GM19023 (cell line): ENCODE measurements around the gene NUDT7.

Experiments
- ATAC-seq: cut with Tn5 transposase; IDR thresholded peaks from one replicate; pipeline ENCODE4 v1.9.1; 2021; ENCODE audit warnings: mild to moderate bottlenecking, moderate library complexity; ENCODE audit not compliant: unreplicated experiment

The NUDT7 gene

DNA sequence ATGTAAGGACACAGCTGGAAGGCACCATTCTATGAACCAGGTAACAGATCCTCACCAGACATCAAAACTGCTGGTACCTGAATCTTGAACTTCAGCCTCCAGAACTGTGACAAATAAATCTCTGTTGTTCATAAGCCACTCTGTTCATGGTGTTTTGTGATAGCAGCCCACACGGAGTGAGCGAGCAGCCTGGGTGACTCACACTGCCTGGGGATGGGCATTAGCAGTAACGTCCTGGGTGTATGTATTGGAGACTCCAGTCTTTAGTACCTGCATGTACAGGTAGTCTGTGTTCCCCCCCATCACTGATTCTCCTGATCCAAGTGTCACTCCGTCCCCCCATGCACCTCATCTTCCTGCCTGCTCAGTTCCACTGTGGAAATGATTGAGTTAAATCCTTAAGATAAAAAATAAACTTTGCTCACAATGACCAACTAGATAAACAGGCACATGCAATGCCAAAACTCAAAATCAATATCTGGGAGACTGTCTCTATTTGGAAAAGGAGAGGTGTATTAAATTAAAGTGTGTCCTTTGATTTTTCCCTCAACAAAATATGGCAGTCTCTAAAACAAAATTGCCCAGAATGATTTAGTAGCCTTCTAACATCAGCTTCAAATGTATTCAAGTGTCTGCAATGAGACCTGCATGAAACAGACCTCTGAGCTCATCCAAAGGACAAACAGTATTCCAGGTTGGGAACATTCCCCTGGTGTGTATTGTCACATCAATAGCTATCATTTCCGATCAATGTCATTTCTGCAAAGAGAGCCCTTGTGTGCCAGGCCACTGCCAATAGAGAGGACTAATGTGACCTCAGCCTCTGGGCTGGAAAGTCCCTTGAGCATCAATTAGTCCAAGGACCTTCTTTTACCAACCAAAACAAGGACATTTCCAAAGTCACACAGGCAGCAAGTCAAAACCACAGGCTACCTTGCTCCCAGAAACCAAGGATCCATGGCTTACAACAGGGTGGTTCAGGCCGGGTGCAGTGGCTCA is 53.9 kb downstream of the NUDT7 start:
- no peak for ATAC-seq

DNA sequence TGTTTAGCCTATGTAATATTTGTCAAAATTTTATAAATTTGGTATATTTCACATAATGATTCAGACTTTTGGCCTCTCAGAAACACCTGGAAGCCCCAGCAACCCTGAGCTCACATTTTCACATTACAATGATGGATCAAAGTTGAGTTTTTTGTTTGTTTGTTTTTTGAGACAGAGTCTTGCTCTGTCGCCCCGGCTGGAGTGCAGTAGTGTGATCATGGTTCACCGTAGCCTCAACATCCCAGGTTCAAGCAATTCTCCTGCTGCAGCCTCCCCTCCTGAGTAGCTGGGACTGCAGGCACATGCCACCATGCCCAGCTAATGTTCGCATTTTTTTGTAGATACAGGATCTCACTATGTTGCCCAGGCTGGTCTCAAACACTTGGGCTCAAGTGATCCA is 55.4 kb downstream of the NUDT7 start:
- no peak for ATAC-seq

DNA sequence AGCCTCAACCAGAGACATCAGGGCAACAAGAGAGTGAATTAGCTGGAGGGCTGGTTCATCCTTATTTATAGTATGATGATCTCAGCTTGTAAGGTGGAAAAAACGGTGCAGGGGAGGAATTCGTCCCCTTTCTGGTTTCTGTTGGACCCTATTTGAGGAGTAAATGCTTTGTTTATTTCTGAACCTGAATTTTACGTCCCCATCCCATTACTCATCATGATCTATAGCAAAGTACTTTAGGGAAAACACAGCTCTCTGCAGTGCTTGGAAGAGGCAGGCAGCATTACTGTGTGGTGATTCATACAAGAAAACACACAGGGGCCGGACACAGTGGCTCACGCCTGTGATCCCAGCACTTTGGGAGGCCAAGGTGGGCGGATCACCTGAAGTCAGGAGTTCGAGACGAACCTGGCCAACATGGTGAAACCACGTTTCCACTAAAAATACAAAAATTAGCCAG is 58.1 kb downstream of the NUDT7 start:
- no peak for ATAC-seq

DNA sequence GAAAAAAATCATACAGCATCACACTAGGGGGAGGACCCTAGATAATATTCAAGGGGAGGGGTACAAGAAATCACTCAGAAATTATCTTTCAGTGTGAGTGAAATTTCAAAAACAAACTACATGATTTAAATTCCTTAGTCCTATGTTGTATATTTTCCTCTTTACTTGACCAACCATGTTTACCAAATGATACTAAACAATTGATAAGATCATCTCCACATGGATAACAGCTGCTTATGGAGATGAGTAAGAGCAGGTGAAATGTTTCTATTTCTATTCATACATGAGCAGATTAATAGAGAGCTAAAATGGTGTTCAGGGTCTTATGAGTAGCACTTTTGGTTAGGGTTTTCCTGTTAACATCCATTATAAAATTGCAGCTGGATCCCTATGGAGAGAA is 58.8 kb downstream of the NUDT7 start:
- ATAC-seq = no peak

DNA sequence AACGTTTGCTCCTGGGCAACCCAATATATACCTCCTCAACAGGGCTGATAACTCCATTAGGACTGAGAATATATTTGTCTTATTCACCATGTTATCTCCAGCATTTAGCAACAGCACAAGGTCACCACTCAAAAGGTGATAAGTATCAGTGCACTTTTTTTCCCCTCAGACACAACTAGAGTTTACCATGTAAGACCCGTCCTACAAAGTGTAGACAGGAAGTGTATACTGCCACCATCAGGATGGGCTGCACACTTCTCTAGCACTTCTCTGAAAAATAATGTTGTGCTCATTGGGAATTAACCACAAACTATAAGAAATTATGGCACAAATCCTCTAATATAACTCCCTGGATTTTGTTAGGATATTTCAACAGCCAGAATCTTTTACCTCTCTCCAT is 60.4 kb downstream of the NUDT7 start:
- no peak for ATAC-seq

DNA sequence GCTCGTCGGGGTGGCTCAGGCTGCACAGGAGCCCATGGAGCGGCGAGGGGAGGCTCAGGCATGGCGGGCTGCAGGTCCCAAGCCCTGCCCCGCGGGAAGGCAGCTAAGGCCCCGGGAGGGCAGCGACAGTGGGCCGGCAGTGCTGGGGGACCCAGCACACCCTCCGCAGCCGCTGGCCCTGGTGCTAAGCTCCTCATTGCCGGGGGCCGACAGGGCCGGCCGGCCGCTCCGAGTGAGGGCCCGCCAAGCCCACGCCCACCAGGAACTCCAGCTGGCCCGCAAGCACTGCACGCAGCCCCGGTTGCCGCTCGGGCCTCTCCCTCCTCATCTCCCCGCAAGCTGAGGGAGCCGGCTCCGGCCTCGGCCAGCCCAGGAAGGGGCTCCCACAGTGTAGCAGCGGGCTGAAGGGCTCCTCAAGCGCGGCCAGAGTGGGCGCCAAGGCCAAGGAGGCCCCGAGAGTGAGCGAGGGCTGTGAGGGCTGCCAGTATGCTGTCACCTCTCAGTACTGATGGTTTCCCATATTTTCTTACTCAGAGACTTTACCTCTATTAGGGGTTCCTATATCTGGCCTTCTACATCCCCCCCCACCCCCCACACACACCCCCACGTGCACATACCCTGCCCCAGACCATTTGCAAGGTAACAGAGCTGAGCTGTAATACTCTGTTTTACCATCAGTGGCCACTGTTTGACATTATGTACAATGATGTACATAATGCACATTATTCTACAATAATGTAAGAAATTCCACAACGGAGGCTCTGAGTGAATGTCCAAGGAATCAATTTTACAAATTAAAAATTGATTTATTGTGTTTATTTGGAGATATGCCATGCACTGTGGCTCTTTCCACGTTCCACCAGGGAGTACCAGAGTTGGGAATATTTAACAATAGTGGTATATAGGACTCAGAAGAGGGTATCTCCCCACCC is 62.4 kb downstream of the NUDT7 start:
- ATAC-seq = no peak

DNA sequence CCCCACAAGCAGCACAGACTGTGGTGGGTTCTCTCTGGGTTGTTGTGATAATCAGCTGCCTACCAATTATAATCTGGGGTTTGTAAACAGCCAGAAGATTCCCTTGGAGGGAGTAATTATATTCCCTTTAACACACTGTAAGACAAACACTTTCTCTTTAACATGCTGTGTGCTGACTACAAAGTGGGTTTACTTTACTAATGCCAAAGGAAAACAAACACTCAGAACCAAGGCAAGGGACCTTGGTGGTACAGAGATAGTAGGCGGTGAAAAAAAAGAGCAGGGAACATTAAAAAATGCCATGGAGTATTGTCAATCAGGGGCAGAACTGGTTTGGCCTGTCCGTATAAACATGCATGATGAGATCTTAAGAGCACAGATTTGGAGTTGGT is 63.1 kb downstream of the NUDT7 start:
- no peak for ATAC-seq

DNA sequence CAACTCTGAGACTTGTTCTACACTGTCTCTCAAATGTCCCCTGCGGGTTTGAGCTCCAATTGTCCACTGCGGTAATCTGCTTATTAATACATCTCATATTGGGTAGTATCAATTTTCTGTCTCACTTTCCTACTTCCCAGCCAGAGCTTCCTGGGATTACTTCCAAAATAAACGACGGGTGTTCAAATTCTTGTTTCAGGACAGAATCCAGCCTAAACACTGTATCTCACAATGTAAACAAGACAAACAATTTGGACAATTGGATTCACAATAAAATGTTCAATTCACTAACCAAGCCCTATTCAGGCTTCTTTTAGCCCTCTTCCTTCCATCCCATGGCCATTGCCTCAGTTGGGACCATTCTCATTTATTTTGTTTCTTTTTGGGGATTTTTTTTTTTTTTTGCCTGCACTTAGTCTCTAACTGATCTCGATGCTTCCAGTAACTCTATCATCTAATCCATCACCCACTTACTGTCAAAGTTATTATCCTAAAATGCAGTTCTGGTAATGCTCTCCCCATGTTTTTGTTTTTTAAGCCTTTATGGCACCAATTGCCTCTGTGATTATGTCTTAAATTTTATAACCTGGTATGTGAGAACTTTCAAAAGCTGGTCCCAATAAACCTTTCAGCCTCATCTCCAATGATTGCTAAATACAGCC is 64.0 kb downstream of the NUDT7 start:
- no peak for ATAC-seq

DNA sequence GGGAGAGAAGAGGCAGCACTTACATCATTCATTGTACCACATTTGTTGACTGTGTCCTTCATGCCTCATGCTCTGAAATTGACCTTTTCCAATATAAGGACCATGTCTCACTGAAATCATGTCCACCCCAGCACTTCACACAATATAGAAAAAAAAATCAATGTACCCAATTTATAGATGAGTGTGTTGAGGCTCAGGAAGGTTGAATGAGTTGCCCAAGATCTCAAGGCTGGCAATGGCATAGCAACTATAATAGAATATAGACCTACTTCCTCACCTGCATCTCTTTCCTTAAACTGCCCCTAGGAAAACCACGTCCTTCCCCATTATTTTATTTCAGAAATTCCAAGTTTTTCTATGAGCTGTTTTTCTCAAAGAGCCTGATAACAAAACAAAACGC is 65.1 kb downstream of the NUDT7 start:
- ATAC-seq = no peak

DNA sequence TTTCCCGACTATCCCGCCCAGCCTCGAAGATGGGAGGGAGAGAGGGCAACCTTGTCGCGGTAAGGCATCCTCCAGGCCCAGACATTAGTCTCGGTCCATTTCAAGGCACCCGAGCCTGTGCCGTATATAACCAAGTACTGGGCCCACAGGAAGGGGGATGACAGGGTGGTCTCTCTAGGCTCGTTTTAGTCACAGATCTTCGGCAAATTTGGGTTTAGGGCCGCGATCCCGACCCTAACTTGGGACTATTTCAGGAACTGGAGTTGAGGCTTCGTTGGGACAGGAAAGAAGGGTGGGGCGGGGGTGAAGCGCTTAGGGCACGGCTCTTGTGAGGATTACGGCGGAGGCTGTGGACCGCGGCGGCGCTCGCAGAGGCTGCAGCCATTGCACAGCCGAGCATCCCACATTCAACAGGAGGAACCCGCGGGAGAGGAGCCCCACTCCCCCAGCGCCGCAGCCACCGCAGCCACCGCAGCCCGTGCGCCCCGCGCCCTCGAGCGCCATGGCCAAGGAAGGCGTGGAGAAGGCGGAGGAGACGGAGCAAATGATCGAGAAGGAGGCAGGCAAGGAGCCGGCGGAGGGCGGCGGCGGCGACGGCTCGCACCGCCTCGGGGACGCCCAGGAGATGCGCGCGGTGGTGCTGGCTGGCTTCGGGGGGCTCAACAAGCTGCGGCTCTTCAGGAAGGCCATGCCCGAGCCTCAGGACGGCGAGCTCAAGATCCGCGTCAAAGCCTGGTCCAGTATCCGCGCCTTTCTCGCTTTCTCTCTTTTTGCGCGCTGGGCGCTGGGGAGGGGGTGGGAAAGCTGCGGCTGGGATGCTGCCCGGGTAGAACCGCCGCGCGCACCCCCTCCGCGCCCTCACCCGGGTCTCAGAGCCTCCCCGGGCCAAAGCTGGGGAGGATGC is 66.1 kb downstream of the NUDT7 start, which contains the start of gene VAT1L:
Gene VAT1L (plus strand): TSS at position 384 of the 904 bp plus-strand sequence. CDS start 119 bp downstream, at position 503.
- peak; percentile 67 for ATAC-seq

DNA sequence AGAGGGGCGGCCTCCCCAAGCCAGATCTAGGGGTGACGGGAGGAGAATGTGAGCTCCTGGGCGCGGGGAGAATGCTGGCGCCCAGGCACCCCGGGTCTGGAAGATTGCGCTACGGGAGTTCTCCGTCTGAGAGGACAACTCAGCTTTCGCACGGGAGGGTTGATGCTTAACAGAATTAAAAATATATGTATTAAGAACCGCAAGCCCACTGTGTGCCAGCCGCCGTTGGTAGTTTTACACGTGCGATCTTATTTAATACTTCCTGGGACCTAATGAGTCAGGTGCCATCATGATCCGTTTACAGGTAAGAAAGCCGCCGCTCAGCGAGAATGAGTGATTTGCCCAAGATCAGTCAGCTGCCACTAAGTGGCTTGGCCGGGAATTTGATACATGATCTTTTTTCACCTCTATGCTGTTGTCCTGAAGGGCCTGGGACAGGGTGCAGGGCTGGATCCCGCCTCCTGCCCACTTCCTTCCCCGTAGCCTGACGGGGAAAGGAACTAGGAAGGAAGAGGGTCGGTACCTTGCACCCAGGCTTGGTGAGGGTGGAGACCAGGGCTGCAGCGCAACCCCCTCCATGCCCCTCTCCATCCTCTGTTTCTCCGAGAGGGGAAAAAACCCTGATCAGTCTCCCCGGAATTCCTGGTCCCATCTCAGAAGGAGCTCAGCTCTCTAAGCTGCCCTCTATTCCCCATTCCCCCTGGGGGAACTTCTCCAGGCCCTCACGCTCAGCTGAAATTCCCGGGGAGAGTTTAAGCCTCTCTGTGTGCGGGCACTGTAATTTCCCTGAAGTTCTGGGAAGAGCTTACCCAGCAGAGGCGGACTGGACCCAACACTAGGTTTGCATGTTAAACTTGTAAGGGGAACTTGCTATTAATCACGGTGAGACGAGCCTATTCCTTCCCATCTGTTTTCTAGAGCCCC is 67.0 kb downstream of the NUDT7 start:
- ATAC-seq = no peak

DNA sequence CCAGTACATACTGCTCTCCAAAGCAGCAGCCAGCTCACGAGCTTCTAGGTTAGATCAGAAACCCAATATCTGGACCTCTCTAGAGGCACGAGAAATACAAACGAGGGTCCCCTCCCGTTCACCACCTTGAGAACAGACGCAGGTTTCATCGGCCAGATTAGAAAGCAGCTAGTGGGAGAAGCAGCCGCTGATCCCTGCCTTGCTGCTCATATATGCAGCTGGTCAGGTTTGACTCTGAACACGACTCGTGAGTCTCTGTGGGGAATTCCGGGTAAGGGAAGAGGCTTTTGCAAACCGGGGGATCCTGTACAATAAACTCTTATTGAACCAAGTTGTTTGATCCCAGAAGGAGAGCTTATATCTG is 67.7 kb downstream of the NUDT7 start:
- ATAC-seq = no peak

DNA sequence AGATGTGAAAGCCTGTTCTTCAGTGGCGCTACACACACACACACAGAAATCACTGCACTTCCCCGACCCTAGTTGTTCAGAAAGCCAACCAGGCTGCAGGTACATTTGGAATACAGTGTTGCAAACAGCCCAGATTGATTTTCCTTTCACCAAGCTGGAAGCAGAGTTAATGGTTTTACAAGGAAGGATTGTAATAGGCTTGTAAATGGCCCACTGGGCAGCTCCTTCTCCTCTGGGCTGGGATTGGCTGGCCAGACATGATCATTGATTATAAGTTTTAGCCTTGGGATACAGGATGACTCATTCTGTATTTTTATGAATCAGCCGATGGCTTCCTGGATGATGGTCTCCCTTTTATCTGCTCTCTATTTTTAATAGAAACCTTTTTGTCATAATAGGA is 68.6 kb downstream of the NUDT7 start:
- ATAC-seq = no peak
